Activated CD4-positive, alpha-beta memory T cell treated with anti-CD3 and anti-CD28 coated beads for 36 hours (primary cell): ENCODE results near the gene FGF12. TPM values are rescaled to one million over a fixed set of nuclear protein-coding genes. Genes with fewer than 3 reads are reported as not detected.

Source experiments
- CTCF ChIA-PET: fragments of 350-600 bp; sonication (Branson Sonifier 250); formaldehyde crosslinking; loops from one replicate; lab custom pipeline; 2021; ENCODE audit warnings: antibody characterized with exemption, inconsistent platforms; lab: Charles Lee
- POLR2A ChIA-PET: fragments of 350-600 bp; sonication (Branson Sonifier 250); formaldehyde crosslinking; loops from one replicate; lab custom pipeline; 2021; ENCODE audit warnings: antibody characterized with exemption; lab: Charles Lee
- DNase-seq: peaks from one replicate; pipeline ENCODE4 v3.0.0-alpha.2; 2020
- H3K27ac Mint-ChIP-seq: one replicate; pipeline ENCODE4 v1.8.0; 2021; ENCODE audit warnings: mixed read lengths
- H3K27me3 Mint-ChIP-seq: one replicate; pipeline ENCODE4 v1.8.0; 2021; ENCODE audit warnings: mixed read lengths
- H3K36me3 Mint-ChIP-seq: one replicate; pipeline ENCODE4 v1.8.0; 2021; ENCODE audit warnings: mixed read lengths
- H3K4me1 Mint-ChIP-seq: one replicate; pipeline ENCODE4 v1.8.0; 2021; ENCODE audit warnings: low read depth, mixed read lengths
- H3K4me3 Mint-ChIP-seq: one replicate; pipeline ENCODE4 v1.8.0; 2021; ENCODE audit warnings: mild to moderate bottlenecking, mixed read lengths
- H3K9me3 Mint-ChIP-seq: one replicate; pipeline ENCODE4 v1.8.0; 2021; ENCODE audit warnings: mixed read lengths
- intact Hi-C: fragments of 100-400 bp; cut with micrococcal nuclease; formaldehyde crosslinking; loops from one replicate; pipeline ENCODE4 v1.15.1; 2023
- total RNA-seq, 2 experiments: library from RNA; stranded (reverse); gene quantifications; one replicate each; pipeline ENCODE4 v1.2.3, GENCODE V29; 2021

FGF12 gene
- total RNA-seq, 2 experiments from 2014 or later = not detected

- ChIA-PET CTCF (interaction anchor here (0.6 kb wide), 1 partner anchor 56 kb away, joined by 3 read pairs; no protein-coding TSS in a partner anchor), POLR2A (no interaction called here)
- DNase-seq = no peak
- H3K27ac Mint-ChIP-seq = no peak overlapping the region
- no peaks in the 10 kb centered on the region for H3K36me3 Mint-ChIP-seq
- intact Hi-C loops = no loop called here
- H3K4me3 Mint-ChIP-seq = no peak overlapping the region
- H3K27me3 Mint-ChIP-seq = peaks cover 36% of the 10 kb centered on the region
- no peaks in the 10 kb centered on the region for H3K9me3 Mint-ChIP-seq
- H3K4me1 Mint-ChIP-seq = peaks cover 3% of the 10 kb centered on the region
Observed at GRCh38 chr3:192514754-192515663, 212.3 kb downstream of the FGF12 start.

- no peak overlapping the region for H3K4me3 Mint-ChIP-seq
- POLR2A ChIA-PET = no interaction called here
Observed at GRCh38 chr3:192514081-192514753, 213.1 kb downstream of the FGF12 start.

GRCh38 chr3:192505731-192506130 lies 221.6 kb downstream of the FGF12 start:
- POLR2A ChIA-PET = no interaction called here

More at GRCh38 chr3:192514081-192514753, 213.1 kb downstream of the FGF12 start:
- CTCF ChIA-PET = interaction anchor here (0.6 kb wide), 1 partner anchor 55 kb away, joined by 3 read pairs; no protein-coding TSS in a partner anchor
- Mint-ChIP-seq H3K27ac (no peak overlapping the region), H3K9me3 (no peaks in the 10 kb centered on the region), H3K36me3 (no peaks in the 10 kb centered on the region), H3K27me3 (peaks cover 36% of the 10 kb centered on the region), H3K4me1 (peaks cover 3% of the 10 kb centered on the region)
- no peak for DNase-seq
- intact Hi-C loops = no loop called here

GRCh38 chr3:192501401-192501800 lies 225.9 kb downstream of the FGF12 start:
- H3K27me3 Mint-ChIP-seq = no peaks in the 10 kb centered on the region
- CTCF ChIA-PET = no interaction called here
- intact Hi-C loops = no loop called here
- H3K27ac Mint-ChIP-seq = no peak overlapping the region
- no peaks in the 10 kb centered on the region for H3K4me1 Mint-ChIP-seq
- no peak for DNase-seq
- H3K4me3 Mint-ChIP-seq = no peak overlapping the region
- peaks cover 2% of the 10 kb centered on the region for H3K9me3 Mint-ChIP-seq
- POLR2A ChIA-PET = no interaction called here
- H3K36me3 Mint-ChIP-seq = no peaks in the 10 kb centered on the region

More at GRCh38 chr3:192505731-192506130, 221.6 kb downstream of the FGF12 start:
- H3K27me3 Mint-ChIP-seq = peaks cover 1% of the 10 kb centered on the region
- intact Hi-C loops = no loop called here
- H3K4me1 Mint-ChIP-seq = no peaks in the 10 kb centered on the region
- CTCF ChIA-PET = no interaction called here
- H3K27ac Mint-ChIP-seq = no peak overlapping the region
- peaks cover 2% of the 10 kb centered on the region for H3K9me3 Mint-ChIP-seq
- no peak for DNase-seq
- no peak overlapping the region for H3K4me3 Mint-ChIP-seq
- no peaks in the 10 kb centered on the region for H3K36me3 Mint-ChIP-seq

GRCh38 chr3:192496905-192497587 lies 230.3 kb downstream of the FGF12 start:
- Mint-ChIP-seq H3K36me3 (no peaks in the 10 kb centered on the region), H3K27me3 (no peaks in the 10 kb centered on the region), H3K4me1 (no peaks in the 10 kb centered on the region), H3K4me3 (no peak overlapping the region), H3K27ac (no peak overlapping the region), H3K9me3 (no peaks in the 10 kb centered on the region)
- no peak for DNase-seq
- intact Hi-C loops = no loop called here
- ChIA-PET CTCF (no interaction called here), POLR2A (no interaction called here)

DNA sequence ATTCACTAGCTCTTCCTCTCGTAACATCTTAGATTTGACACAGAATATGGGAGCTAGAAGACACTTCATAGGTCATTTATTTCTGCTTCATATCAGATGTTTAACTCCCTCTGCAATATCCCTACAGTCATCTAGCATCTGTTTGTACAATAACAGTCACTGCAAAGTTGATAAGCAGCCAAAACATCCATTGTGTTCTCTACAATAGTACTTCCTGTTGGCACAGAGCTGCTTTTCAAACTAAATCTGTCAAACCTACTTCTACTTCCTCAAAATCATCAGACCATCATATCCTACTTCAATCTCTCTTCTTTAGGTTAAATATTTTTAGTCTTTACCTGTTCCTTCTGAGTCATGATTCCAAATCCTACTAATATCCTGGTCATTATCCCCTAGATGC lies 233.2 kb downstream of the FGF12 start:
- Mint-ChIP-seq H3K9me3 (no peaks in the 10 kb centered on the region), H3K4me1 (no peaks in the 10 kb centered on the region), H3K36me3 (no peaks in the 10 kb centered on the region), H3K27me3 (no peaks in the 10 kb centered on the region), H3K27ac (no peak overlapping the region), H3K4me3 (no peak overlapping the region)
- ChIA-PET CTCF (no interaction called here), POLR2A (no interaction called here)
- DNase-seq = no peak
- intact Hi-C loops = no loop called here

DNA sequence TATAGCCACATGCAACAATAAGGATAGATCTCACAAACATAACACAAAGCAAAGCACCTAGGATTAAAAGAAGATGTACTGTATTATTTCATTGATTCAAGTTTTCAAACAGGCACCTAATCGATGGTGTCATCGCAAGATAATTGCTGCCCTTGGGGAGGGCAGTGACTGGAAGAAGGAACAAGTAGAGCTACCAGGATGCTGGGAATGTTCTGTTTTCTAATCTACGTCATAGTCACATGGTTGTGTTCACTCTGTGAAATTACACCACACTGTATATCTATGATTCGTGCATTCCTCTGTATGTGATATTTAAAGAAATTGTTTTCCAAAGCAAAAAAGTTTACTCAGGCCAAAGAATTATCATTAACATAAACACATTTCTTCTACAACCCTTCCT lies 236.6 kb downstream of the FGF12 start:
- intact Hi-C loops = no loop called here
- no peak for DNase-seq
- no peak overlapping the region for H3K4me3 Mint-ChIP-seq
- no peak overlapping the region for H3K27ac Mint-ChIP-seq
- CTCF ChIA-PET = no interaction called here
- no peaks in the 10 kb centered on the region for H3K4me1 Mint-ChIP-seq
- no peaks in the 10 kb centered on the region for H3K9me3 Mint-ChIP-seq
- no peaks in the 10 kb centered on the region for H3K36me3 Mint-ChIP-seq
- POLR2A ChIA-PET = no interaction called here
- H3K27me3 Mint-ChIP-seq = no peaks in the 10 kb centered on the region

DNA sequence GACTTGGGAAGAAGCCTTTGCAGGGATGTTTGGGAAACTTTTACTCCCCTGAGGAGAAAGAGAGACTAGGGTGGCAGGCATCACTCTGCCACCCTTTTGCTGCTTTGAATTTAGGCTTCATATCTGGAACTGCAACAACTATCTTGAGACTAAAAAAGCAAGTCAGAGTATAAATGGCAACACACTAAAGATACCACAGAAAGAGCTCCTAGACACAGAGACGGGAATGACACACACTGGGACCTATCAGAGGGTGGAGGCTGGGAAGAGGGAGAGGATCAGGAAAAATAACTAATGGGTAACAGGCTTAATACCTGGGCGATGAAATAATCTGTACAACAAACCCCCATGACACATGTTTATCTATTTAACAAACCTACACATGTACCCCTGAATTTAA lies 237.8 kb downstream of the FGF12 start:
- no peak for DNase-seq
- Mint-ChIP-seq H3K36me3 (no peaks in the 10 kb centered on the region), H3K9me3 (no peaks in the 10 kb centered on the region), H3K27me3 (no peaks in the 10 kb centered on the region), H3K4me3 (no peak overlapping the region), H3K4me1 (no peaks in the 10 kb centered on the region), H3K27ac (no peak overlapping the region)
- ChIA-PET CTCF (no interaction called here), POLR2A (no interaction called here)
- intact Hi-C loops = no loop called here

- intact Hi-C loops = no loop called here
- Mint-ChIP-seq H3K27ac (no peak overlapping the region), H3K4me1 (no peaks in the 10 kb centered on the region), H3K9me3 (no peaks in the 10 kb centered on the region), H3K36me3 (no peaks in the 10 kb centered on the region), H3K27me3 (no peaks in the 10 kb centered on the region), H3K4me3 (no peak overlapping the region)
- ChIA-PET POLR2A (no interaction called here), CTCF (no interaction called here)
- DNase-seq = no peak
Observed at GRCh38 chr3:192487033-192487432, 240.3 kb downstream of the FGF12 start.

- Mint-ChIP-seq H3K27ac (no peak overlapping the region), H3K27me3 (peaks cover 5% of the 10 kb centered on the region), H3K4me3 (no peak overlapping the region), H3K4me1 (no peaks in the 10 kb centered on the region), H3K36me3 (no peaks in the 10 kb centered on the region), H3K9me3 (no peaks in the 10 kb centered on the region)
- intact Hi-C loops = no loop called here
- ChIA-PET POLR2A (no interaction called here), CTCF (interaction anchor here (0.6 to 1.6 kb wide), 3 partner anchors 15 to 796 kb away, joined by 3 to 5 read pairs (median 3); no protein-coding TSS in a partner anchor)
- no peak for DNase-seq
Observed at GRCh38 chr3:192482809-192483208, 244.5 kb downstream of the FGF12 start.

DNA sequence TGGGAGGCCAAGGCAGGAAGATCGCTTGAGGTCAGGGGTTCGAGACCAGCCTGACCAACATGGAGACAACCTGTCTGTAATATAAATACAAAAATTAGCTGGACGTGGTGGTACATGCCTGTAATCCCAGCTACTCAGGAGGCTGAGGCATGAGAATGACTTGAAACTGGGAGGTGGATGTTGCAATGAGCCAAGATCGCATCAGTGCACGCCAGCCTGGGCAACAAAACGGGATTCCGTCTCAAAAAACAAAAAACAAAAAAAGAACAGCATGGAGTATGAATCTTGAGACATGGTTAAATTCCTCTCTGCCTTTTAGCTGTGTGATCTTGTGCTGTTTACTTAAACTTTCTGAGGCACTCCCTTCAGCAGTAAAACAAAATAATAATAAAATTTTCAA lies 244.9 kb downstream of the FGF12 start:
- CTCF ChIA-PET = interaction anchor here (0.6 to 1.6 kb wide), 3 partner anchors 14 to 797 kb away, joined by 3 to 5 read pairs (median 3); no protein-coding TSS in a partner anchor
- POLR2A ChIA-PET = no interaction called here

DNA sequence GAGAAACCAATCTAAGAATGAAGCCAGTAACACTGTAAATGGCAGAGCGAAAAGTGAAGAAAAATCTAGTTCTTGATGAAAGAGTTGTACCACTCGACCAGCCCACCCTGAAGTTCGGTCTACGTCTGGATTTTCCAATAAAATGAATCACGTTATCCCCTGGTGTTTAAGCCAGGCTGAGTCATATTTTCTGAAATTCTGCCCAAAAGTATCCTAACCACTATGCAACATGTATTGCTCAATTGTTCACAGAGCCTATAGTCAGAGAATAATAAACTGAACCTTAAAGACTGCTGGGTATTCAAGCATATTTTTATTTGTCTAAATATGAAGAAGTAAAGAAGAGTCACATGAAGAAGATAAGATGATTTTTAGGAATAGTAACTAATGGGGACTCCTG lies 245.7 kb downstream of the FGF12 start:
- Mint-ChIP-seq H3K36me3 (no peaks in the 10 kb centered on the region), H3K9me3 (no peaks in the 10 kb centered on the region), H3K27ac (no peak overlapping the region), H3K4me3 (no peak overlapping the region), H3K27me3 (peaks cover 8% of the 10 kb centered on the region), H3K4me1 (no peaks in the 10 kb centered on the region)
- POLR2A ChIA-PET = no interaction called here
- no peak for DNase-seq
- intact Hi-C loops = no loop called here
- CTCF ChIA-PET = no interaction called here

More for the DNA sequence above, 244.9 kb downstream of the FGF12 start:
- Mint-ChIP-seq H3K9me3 (no peaks in the 10 kb centered on the region), H3K4me3 (no peak overlapping the region), H3K4me1 (no peaks in the 10 kb centered on the region), H3K27me3 (peaks cover 5% of the 10 kb centered on the region), H3K36me3 (no peaks in the 10 kb centered on the region), H3K27ac (no peak overlapping the region)
- intact Hi-C loops = no loop called here
- DNase-seq = no peak
